ENCODE measurements around the gene GPC2.

GPC2 gene

GRCh38 chr7:100212631-100213286, 35.6 kb upstream of the GPC2 start:
- no peak for DNase-seq (ENCODE audit: low read depth, low spot score)
- no peak for TF ChIP-seq SUZ12 (IDR thresholded peaks at IDR 0.05; ENCODE audit: extremely low read depth, insufficient read depth, insufficient read length)
- H3K4me1 ChIP-seq (ENCODE audit: insufficient read depth, insufficient read length): no peaks in the 10 kb centered on the region
- H3K4me3 ChIP-seq (ENCODE audit: insufficient read length, low read depth): no peak overlapping the region
- H3K27me3 ChIP-seq (ENCODE audit: insufficient read depth, insufficient read length): no peaks in the 10 kb centered on the region
- H3K9me3 ChIP-seq (ENCODE audit: insufficient read depth, low read length): no peaks in the 10 kb centered on the region
- no peak overlapping the region for H3K9ac ChIP-seq (ENCODE audit: insufficient read length, low read depth)
- H3K36me3 ChIP-seq (ENCODE audit: insufficient read depth, insufficient read length, low read length): no peaks in the 10 kb centered on the region

- Histone ChIP-seq H3K9me3 (ENCODE audit: insufficient read depth, low read length) (no peaks in the 10 kb centered on the region), H3K9ac (ENCODE audit: insufficient read length, low read depth) (no peak overlapping the region), H3K27me3 (ENCODE audit: insufficient read depth, insufficient read length) (no peaks in the 10 kb centered on the region), H3K4me3 (ENCODE audit: insufficient read length, low read depth) (no peak overlapping the region), H3K36me3 (ENCODE audit: insufficient read depth, insufficient read length, low read length) (no peaks in the 10 kb centered on the region), H3K4me1 (ENCODE audit: insufficient read depth, insufficient read length) (no peaks in the 10 kb centered on the region)
- no peak for DNase-seq (ENCODE audit: low read depth, low spot score)
- TF ChIP-seq SUZ12 (IDR thresholded peaks at IDR 0.05; ENCODE audit: extremely low read depth, insufficient read depth, insufficient read length) (no peak), ZNF274 (IDR thresholded peaks at IDR 0.05; ENCODE audit: low read depth, low read length) (no peak), YY1 (IDR thresholded peaks at IDR 0.05; ENCODE audit: insufficient read depth, insufficient read length) (no peak)
Measured at GRCh38 chr7:100211342-100211780, 34.2 kb upstream of the GPC2 start.

- H3K27me3 ChIP-seq (ENCODE audit: insufficient read depth, insufficient read length): no peaks in the 10 kb centered on the region
- H3K4me3 ChIP-seq (ENCODE audit: insufficient read length, low read depth): no peak overlapping the region
- no peaks in the 10 kb centered on the region for H3K36me3 ChIP-seq (ENCODE audit: insufficient read depth, insufficient read length, low read length)
- TF ChIP-seq ZNF274 (IDR thresholded peaks at IDR 0.05; ENCODE audit: low read depth, low read length) (no peak), SUZ12 (IDR thresholded peaks at IDR 0.05; ENCODE audit: extremely low read depth, insufficient read depth, insufficient read length) (no peak), YY1 (IDR thresholded peaks at IDR 0.05; ENCODE audit: insufficient read depth, insufficient read length) (no peak)
- no peaks in the 10 kb centered on the region for H3K9me3 ChIP-seq (ENCODE audit: insufficient read depth, low read length)
- H3K9ac ChIP-seq (ENCODE audit: insufficient read length, low read depth): no peak overlapping the region
- H3K4me1 ChIP-seq (ENCODE audit: insufficient read depth, insufficient read length): no peaks in the 10 kb centered on the region
- DNase-seq (ENCODE audit: low read depth, low spot score): no peak
Measured at GRCh38 chr7:100210805-100211204, 33.6 kb upstream of the GPC2 start.

- no peak overlapping the region for H3K4me3 ChIP-seq (ENCODE audit: insufficient read length, low read depth)
- no peaks in the 10 kb centered on the region for H3K36me3 ChIP-seq (ENCODE audit: insufficient read depth, insufficient read length, low read length)
- no peak for DNase-seq (ENCODE audit: low read depth, low spot score)
- no peaks in the 10 kb centered on the region for H3K27me3 ChIP-seq (ENCODE audit: insufficient read depth, insufficient read length)
- H3K9me3 ChIP-seq (ENCODE audit: insufficient read depth, low read length): no peaks in the 10 kb centered on the region
- H3K4me1 ChIP-seq (ENCODE audit: insufficient read depth, insufficient read length): no peaks in the 10 kb centered on the region
- no peak for TF ChIP-seq SUZ12 (IDR thresholded peaks at IDR 0.05; ENCODE audit: extremely low read depth, insufficient read depth, insufficient read length)
- TF ChIP-seq ZNF274 (IDR thresholded peaks at IDR 0.05; ENCODE audit: low read depth, low read length): no peak
- no peak for TF ChIP-seq YY1 (IDR thresholded peaks at IDR 0.05; ENCODE audit: insufficient read depth, insufficient read length)
- H3K9ac ChIP-seq (ENCODE audit: insufficient read length, low read depth): no peak overlapping the region
Measured at GRCh38 chr7:100209493-100209892, 32.3 kb upstream of the GPC2 start.

GRCh38 chr7:100208911-100209408, 31.8 kb upstream of the GPC2 start:
- Histone ChIP-seq H3K4me1 (ENCODE audit: insufficient read depth, insufficient read length) (no peaks in the 10 kb centered on the region), H3K36me3 (ENCODE audit: insufficient read depth, insufficient read length, low read length) (no peaks in the 10 kb centered on the region), H3K9me3 (ENCODE audit: insufficient read depth, low read length) (no peaks in the 10 kb centered on the region), H3K27me3 (ENCODE audit: insufficient read depth, insufficient read length) (no peaks in the 10 kb centered on the region), H3K4me3 (ENCODE audit: insufficient read length, low read depth) (no peak overlapping the region), H3K9ac (ENCODE audit: insufficient read length, low read depth) (no peak overlapping the region)
- no peak for DNase-seq (ENCODE audit: low read depth, low spot score)
- TF ChIP-seq SUZ12 (IDR thresholded peaks at IDR 0.05; ENCODE audit: extremely low read depth, insufficient read depth, insufficient read length): no peak

- no peaks in the 10 kb centered on the region for H3K36me3 ChIP-seq (ENCODE audit: insufficient read depth, insufficient read length, low read length)
- no peak for TF ChIP-seq YY1 (IDR thresholded peaks at IDR 0.05; ENCODE audit: insufficient read depth, insufficient read length)
- TF ChIP-seq SUZ12 (IDR thresholded peaks at IDR 0.05; ENCODE audit: extremely low read depth, insufficient read depth, insufficient read length): no peak
- TF ChIP-seq ZNF274 (IDR thresholded peaks at IDR 0.05; ENCODE audit: low read depth, low read length): no peak
- H3K9me3 ChIP-seq (ENCODE audit: insufficient read depth, low read length): no peaks in the 10 kb centered on the region
- no peak overlapping the region for H3K4me3 ChIP-seq (ENCODE audit: insufficient read length, low read depth)
- DNase-seq (ENCODE audit: low read depth, low spot score): no peak
- no peak overlapping the region for H3K9ac ChIP-seq (ENCODE audit: insufficient read length, low read depth)
- H3K4me1 ChIP-seq (ENCODE audit: insufficient read depth, insufficient read length): no peaks in the 10 kb centered on the region
- no peaks in the 10 kb centered on the region for H3K27me3 ChIP-seq (ENCODE audit: insufficient read depth, insufficient read length)
Measured at GRCh38 chr7:100204454-100204853, 27.3 kb upstream of the GPC2 start.

GRCh38 chr7:100200693-100201092, 23.5 kb upstream of the GPC2 start:
- no peak for TF ChIP-seq YY1 (IDR thresholded peaks at IDR 0.05; ENCODE audit: insufficient read depth, insufficient read length)
- no peak for TF ChIP-seq SUZ12 (IDR thresholded peaks at IDR 0.05; ENCODE audit: extremely low read depth, insufficient read depth, insufficient read length)
- no peak for TF ChIP-seq ZNF274 (IDR thresholded peaks at IDR 0.05; ENCODE audit: low read depth, low read length)
- Histone ChIP-seq H3K36me3 (ENCODE audit: insufficient read depth, insufficient read length, low read length) (no peaks in the 10 kb centered on the region), H3K9ac (ENCODE audit: insufficient read length, low read depth) (no peak overlapping the region), H3K4me1 (ENCODE audit: insufficient read depth, insufficient read length) (no peaks in the 10 kb centered on the region), H3K27me3 (ENCODE audit: insufficient read depth, insufficient read length) (no peaks in the 10 kb centered on the region), H3K4me3 (ENCODE audit: insufficient read length, low read depth) (no peak overlapping the region), H3K9me3 (ENCODE audit: insufficient read depth, low read length) (no peaks in the 10 kb centered on the region)
- DNase-seq (ENCODE audit: low read depth, low spot score): no peak

All from NT2/D1 (cell line).